Breast epithelium (tissue), 3 donors: ENCODE results near the gene SPNS2.

Experiments
- CTCF ChIP-seq, 3 donors: fragments of 450-650 bp; IDR thresholded peaks; one replicate each; pipeline ENCODE4 v1.5.1; 2016 to 2017; ENCODE audit warnings: antibody characterized with exemption in 3 of 3, mild to moderate bottlenecking in 3 of 3, moderate library complexity in 3 of 3
- POLR2A ChIP-seq: fragments of 450-650 bp; IDR thresholded peaks from one replicate; pipeline ENCODE4 v1.6.1; 2016; ENCODE audit warnings: antibody characterized with exemption, mild to moderate bottlenecking, moderate library complexity
- POLR2AphosphoS5 ChIP-seq, 3 donors: sonication (generic); formaldehyde crosslinking; IDR thresholded peaks; one replicate each; pipeline ENCODE4 v1.6.1; 2017; ENCODE audit warnings: antibody characterized with exemption in 3 of 3

DNA sequence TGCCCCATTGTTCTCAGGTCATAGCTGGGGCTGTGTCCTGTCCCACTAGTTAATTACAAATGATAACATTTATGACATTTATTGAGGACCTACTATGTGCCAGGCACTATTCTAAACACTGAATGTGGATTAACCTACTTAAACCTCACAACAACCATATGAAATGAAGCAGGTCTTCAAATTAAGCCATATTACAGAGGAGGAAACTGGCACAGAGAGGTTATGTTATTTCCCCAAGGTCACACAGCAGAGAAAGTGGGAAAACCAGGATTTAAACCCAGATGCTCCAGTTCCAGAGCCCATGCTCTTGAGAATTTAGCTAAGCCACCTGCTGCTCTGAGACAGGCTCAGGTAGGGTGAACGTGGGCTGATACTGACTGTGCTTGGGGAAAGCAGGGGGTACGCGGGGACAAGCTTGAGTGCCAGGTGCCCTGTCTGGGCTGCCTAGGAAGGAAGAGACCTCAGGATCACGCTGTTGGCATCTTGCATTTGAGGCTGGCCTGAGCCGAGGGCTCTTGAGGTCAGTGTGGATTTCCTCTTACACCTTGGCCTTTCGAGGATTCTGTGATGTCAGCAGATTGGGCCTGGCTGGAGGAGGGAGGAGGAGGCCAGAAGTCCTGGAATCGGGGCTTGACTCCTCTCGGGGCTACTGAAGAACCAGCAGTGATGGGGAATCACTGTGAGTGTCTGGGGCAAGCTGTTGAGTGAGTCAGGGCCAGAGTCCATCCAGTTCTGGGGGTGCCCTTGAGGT lies 8.9 kb downstream of the SPNS2 start:
- TF ChIP-seq POLR2A (no peak), CTCF (IDR thresholded peaks at IDR 0.05) (no peak), POLR2AphosphoS5 (IDR thresholded peaks at IDR 0.05) (no peak)
